Measurements from ENCODE around the gene FTSJ3.
A peak's percentile ranks its signal among the peaks of the same experiment; 100 is the strongest.
"Not testable (repeated sequence)": the region's sequence is repeated elsewhere in the genome, so short reads cannot be mapped to it uniquely, and the experiment has no call there.

The FTSJ3 gene

GRCh38 chr17:63827002-63827800 is at the start of gene FTSJ3, which contains the start of gene PSMC5:
TSS of gene FTSJ3 (minus strand) at chr17:63827663. CDS start at chr17:63826902, 761 bp downstream.
TSS of gene PSMC5 (plus strand) at chr17:63827431. CDS start at chr17:63827491, 60 bp downstream.
- H3K4me1 ChIP-seq = peaks cover 48 to 83% (median 76%) of the 10 kb centered on the region in 10 experiments
- H3K4me3 ChIP-seq = peak within 1 kb of the TSS; percentile 66 to 93 (median 82)
- H3K4me2 ChIP-seq = peak within 1 kb of the TSS; percentile 80 to 98 (median 94)
- H3K36me3 ChIP-seq = peaks cover 71 to 81% (median 77%) of the 10 kb centered on the region in 11 experiments
- H3K9ac ChIP-seq = peak within 1 kb of the TSS; percentile 85 to 97 (median 94)
- no peaks in the 10 kb centered on the region for H3K27me3 ChIP-seq
- H3K9me3 ChIP-seq (replicated peaks in 1 of 11) = no peaks in the 10 kb centered on the region
- H3K27ac ChIP-seq = peak within 1 kb of the TSS; percentile 90 to 99 (median 97)
- peaks cover 5 to 89% (median 50%) of the 10 kb centered on the region in 11 experiments; a peak in 17 of 22 replicates for H4K20me1 ChIP-seq
- no peak for TF ChIP-seq Cebpa-rat (IDR thresholded peaks at IDR 0.05)

GRCh38 chr17:63874693-63875092 is 47.2 kb upstream of the FTSJ3 start:
- not testable (repeated sequence) for H4K20me1 ChIP-seq; H3K36me3 ChIP-seq; H3K9me3 ChIP-seq (replicated peaks in 1 of 11); H3K27me3 ChIP-seq; H3K9ac ChIP-seq; H3K4me3 ChIP-seq; H3K27ac ChIP-seq
- Histone ChIP-seq H3K4me1 (peaks cover 0 to 14% (median 5%) of the 10 kb centered on the region in 10 experiments; a peak in 5 of 20 replicates), H3K4me2 (peak overlapping the region in 1 of 11 experiments; percentile 10; a peak in 1 of 22 replicates)

GRCh38 chr17:63874061-63874626 is 46.7 kb upstream of the FTSJ3 start:
- H3K4me1 ChIP-seq = peaks cover 0 to 14% (median 5%) of the 10 kb centered on the region in 10 experiments; a peak in 5 of 20 replicates
- H3K9ac ChIP-seq; H3K9me3 ChIP-seq (replicated peaks in 1 of 11); H3K4me3 ChIP-seq; H3K4me2 ChIP-seq; H3K36me3 ChIP-seq; H4K20me1 ChIP-seq; H3K27me3 ChIP-seq; H3K27ac ChIP-seq: not testable (repeated sequence)

GRCh38 chr17:63873577-63873976 is 46.1 kb upstream of the FTSJ3 start, which contains the start of gene CSH2:
TSS of gene CSH2 (minus strand) at chr17:63873677. CDS start at chr17:63873614, 63 bp downstream.
- H3K9me3 ChIP-seq (replicated peaks in 1 of 11); H3K4me2 ChIP-seq; H3K27me3 ChIP-seq; H3K36me3 ChIP-seq; H4K20me1 ChIP-seq; H3K4me3 ChIP-seq; H3K27ac ChIP-seq; H3K9ac ChIP-seq; H3K4me1 ChIP-seq: not testable (repeated sequence)

- H3K27me3 ChIP-seq; H3K9me3 ChIP-seq (replicated peaks in 1 of 11); H3K4me1 ChIP-seq; H3K27ac ChIP-seq; H4K20me1 ChIP-seq; H3K4me2 ChIP-seq; H3K4me3 ChIP-seq; H3K36me3 ChIP-seq; H3K9ac ChIP-seq: not testable (repeated sequence)
Measured at GRCh38 chr17:63871646-63872365, 44.3 kb upstream of the FTSJ3 start.

GRCh38 chr17:63870292-63870665 is 42.8 kb upstream of the FTSJ3 start:
- H4K20me1 ChIP-seq; H3K36me3 ChIP-seq; H3K27me3 ChIP-seq; H3K9me3 ChIP-seq (replicated peaks in 1 of 11); H3K9ac ChIP-seq; H3K27ac ChIP-seq; H3K4me2 ChIP-seq; H3K4me3 ChIP-seq: not testable (repeated sequence)
- H3K4me1 ChIP-seq = peaks cover 0 to 15% (median 7%) of the 10 kb centered on the region in 10 experiments; a peak in 12 of 20 replicates

GRCh38 chr17:63869491-63870291 is 42.2 kb upstream of the FTSJ3 start:
- not testable (repeated sequence) for H4K20me1 ChIP-seq; H3K9ac ChIP-seq; H3K27ac ChIP-seq; H3K4me2 ChIP-seq; H3K4me3 ChIP-seq; H3K36me3 ChIP-seq; H3K27me3 ChIP-seq; H3K9me3 ChIP-seq (replicated peaks in 1 of 11)
- H3K4me1 ChIP-seq = peaks cover 0 to 15% (median 7%) of the 10 kb centered on the region in 10 experiments; a peak in 12 of 20 replicates

GRCh38 chr17:63866625-63867024 is 39.2 kb upstream of the FTSJ3 start:
- H3K4me1 ChIP-seq = peaks cover 0 to 15% (median 6%) of the 10 kb centered on the region in 10 experiments; a peak in 12 of 20 replicates
- H3K27me3 ChIP-seq; H3K9ac ChIP-seq; H3K9me3 ChIP-seq (replicated peaks in 1 of 11); H3K4me3 ChIP-seq; H3K27ac ChIP-seq; H3K4me2 ChIP-seq; H4K20me1 ChIP-seq; H3K36me3 ChIP-seq: not testable (repeated sequence)

- Histone ChIP-seq H4K20me1 (no peaks in the 10 kb centered on the region), H3K4me1 (no peaks in the 10 kb centered on the region), H3K27ac (no peak overlapping the region), H3K36me3 (no peaks in the 10 kb centered on the region), H3K4me2 (no peak overlapping the region), H3K4me3 (no peak overlapping the region), H3K27me3 (no peaks in the 10 kb centered on the region), H3K9ac (no peak overlapping the region), H3K9me3 (replicated peaks in 1 of 11) (no peaks in the 10 kb centered on the region)
- TF ChIP-seq Cebpa-rat (IDR thresholded peaks at IDR 0.05) = no peak
Measured at GRCh38 chr17:63859257-63859656, 31.8 kb upstream of the FTSJ3 start.

GRCh38 chr17:63856425-63856824 is 29.0 kb upstream of the FTSJ3 start:
- H3K4me2 ChIP-seq; H3K36me3 ChIP-seq; H3K9me3 ChIP-seq (replicated peaks in 1 of 11); H3K27ac ChIP-seq; H3K4me3 ChIP-seq; H3K27me3 ChIP-seq; H4K20me1 ChIP-seq; H3K4me1 ChIP-seq; H3K9ac ChIP-seq: not testable (repeated sequence)
